ENCODE data around the gene CTSF.

The CTSF gene

DNA sequence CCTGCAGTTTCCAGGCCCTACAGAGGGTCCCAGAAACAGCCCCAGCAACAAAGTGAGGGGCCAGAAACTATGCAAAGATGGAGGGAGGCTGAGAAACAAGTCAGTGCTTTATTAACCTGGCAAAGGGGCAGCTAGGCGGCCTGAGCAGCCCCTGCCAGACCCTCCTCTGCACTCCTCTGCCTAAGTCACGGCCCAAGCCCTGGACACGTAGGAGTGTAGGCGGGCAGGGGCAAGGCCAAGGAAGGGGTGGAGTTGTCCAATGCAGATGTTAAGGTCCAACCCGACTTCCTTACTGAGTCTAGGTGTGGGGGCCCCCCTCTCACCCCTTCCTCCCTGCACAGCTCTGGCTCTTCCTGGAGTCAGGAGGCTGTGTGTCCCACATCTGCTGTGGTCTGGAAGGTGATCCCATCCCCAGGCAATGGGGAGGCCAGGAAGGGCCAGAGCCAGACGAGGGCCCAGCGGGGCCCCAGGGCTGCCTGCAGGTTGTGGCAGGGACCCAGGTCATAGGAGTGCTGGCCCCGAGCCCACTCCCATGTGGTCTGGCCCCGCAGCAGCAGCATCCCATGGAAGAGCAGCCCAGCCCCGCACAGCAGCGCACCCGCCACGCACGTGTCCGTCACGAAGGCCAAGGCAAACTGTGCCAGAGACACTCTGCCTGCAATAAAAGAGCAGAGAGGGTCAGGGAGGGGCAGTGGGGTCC lies 29.1 kb downstream of the CTSF start:
- Histone ChIP-seq H3K27me3 (ENCODE audit: insufficient read depth, poor library complexity, severe bottlenecking) (no peaks in the 10 kb centered on the region), H3K4me3 (replicated peaks; ENCODE audit: insufficient read depth, low read length) (no peak overlapping the region), H3K27ac (replicated peaks) (no peak overlapping the region)
- no peak for TF ChIP-seq POLR2AphosphoS5 (IDR thresholded peaks at IDR 0.05; ENCODE audit: low read depth)
- TF ChIP-seq CTCF (IDR thresholded peaks at IDR 0.05; ENCODE audit: insufficient read depth, low read length), result no peak
- no peak for TF ChIP-seq REST (IDR thresholded peaks at IDR 0.05; ENCODE audit: insufficient replicate concordance, low read depth)
- TF ChIP-seq GABPA (IDR thresholded peaks at IDR 0.05; ENCODE audit: low read depth), result no peak
- no peak for TF ChIP-seq SPI1 (IDR thresholded peaks at IDR 0.05; ENCODE audit: borderline replicate concordance, low read depth)
- DNase-seq (ENCODE audit: low read depth in 1 of 2, low spot score in 1 of 2), result no peak

- DNase-seq (ENCODE audit: low read depth in 1 of 2, low spot score in 1 of 2), result no peak
- H3K27ac ChIP-seq (replicated peaks), result no peak overlapping the region
- no peaks in the 10 kb centered on the region for H3K27me3 ChIP-seq (ENCODE audit: insufficient read depth, poor library complexity, severe bottlenecking)
- TF ChIP-seq SPI1 (IDR thresholded peaks at IDR 0.05; ENCODE audit: borderline replicate concordance, low read depth) (no peak), GABPA (IDR thresholded peaks at IDR 0.05; ENCODE audit: low read depth) (no peak), REST (IDR thresholded peaks at IDR 0.05; ENCODE audit: insufficient replicate concordance, low read depth) (no peak), CTCF (IDR thresholded peaks at IDR 0.05; ENCODE audit: insufficient read depth, low read length) (no peak), POLR2AphosphoS5 (IDR thresholded peaks at IDR 0.05; ENCODE audit: low read depth) (no peak)
- no peak overlapping the region for H3K4me3 ChIP-seq (replicated peaks; ENCODE audit: insufficient read depth, low read length)
These were observed 35.6 kb downstream of the CTSF start for GRCh38 chr11:66532784-66533183.

- H3K27ac ChIP-seq (replicated peaks), result no peak overlapping the region
- no peak overlapping the region for H3K4me3 ChIP-seq (replicated peaks; ENCODE audit: insufficient read depth, low read length)
- H3K27me3 ChIP-seq (ENCODE audit: insufficient read depth, poor library complexity, severe bottlenecking), result no peaks in the 10 kb centered on the region
- DNase-seq (ENCODE audit: low read depth in 1 of 2, low spot score in 1 of 2), result no peak
- TF ChIP-seq POLR2AphosphoS5 (IDR thresholded peaks at IDR 0.05; ENCODE audit: low read depth), result no peak
- no peak for TF ChIP-seq GABPA (IDR thresholded peaks at IDR 0.05; ENCODE audit: low read depth)
- TF ChIP-seq SPI1 (IDR thresholded peaks at IDR 0.05; ENCODE audit: borderline replicate concordance, low read depth), result no peak
- no peak for TF ChIP-seq CTCF (IDR thresholded peaks at IDR 0.05; ENCODE audit: insufficient read depth, low read length)
- TF ChIP-seq REST (IDR thresholded peaks at IDR 0.05; ENCODE audit: insufficient replicate concordance, low read depth), result no peak
These were observed 36.6 kb downstream of the CTSF start for GRCh38 chr11:66531841-66532240.

All from HL-60 (cell line).